MM.1S (cell line): Measurements from ENCODE around the gene LDOC1.

ENCODE experiments used
- DNase-seq: peaks from one replicate; pipeline ENCODE4 v3.0.0-alpha.2; 2015
- H2AFZ ChIP-seq: fragments of 300-600 bp; sonication (generic); 2 replicates; pipeline ENCODE4 v1.6.0; 2016; ENCODE audit warnings: antibody characterized with exemption, low read length
- H3F3A ChIP-seq: fragments of 300-600 bp; sonication (generic); 2 replicates; pipeline ENCODE4 v1.6.1; 2016; ENCODE audit warnings: mild to moderate bottlenecking, antibody characterized with exemption, low read length, moderate library complexity, mixed read lengths; ENCODE audit not compliant: insufficient read depth
- H3K27ac ChIP-seq: fragments of 300-600 bp; sonication (generic); 2 replicates; pipeline ENCODE4 v1.5.1; 2016; ENCODE audit warnings: mild to moderate bottlenecking, low read length
- H3K27me3 ChIP-seq: fragments of 300-600 bp; sonication (generic); replicated peaks from 2 replicates; pipeline ENCODE4 v1.6.0; 2016; ENCODE audit warnings: low read length; ENCODE audit not compliant: insufficient read depth
- H3K36me3 ChIP-seq: fragments of 300-600 bp; sonication (generic); replicated peaks from 2 replicates; pipeline ENCODE4 v1.6.1; 2016; ENCODE audit warnings: mild to moderate bottlenecking, low read length, mixed read lengths; ENCODE audit not compliant: insufficient read depth
- H3K4me1 ChIP-seq: fragments of 300-600 bp; sonication (generic); 2 replicates; pipeline ENCODE4 v1.6.1; 2016; ENCODE audit warnings: low read length, mixed read lengths
- H3K4me2 ChIP-seq: fragments of 300-600 bp; sonication (generic); 2 replicates; pipeline ENCODE4 v1.6.0; 2016; ENCODE audit warnings: low read depth, low read length
- H3K4me3 ChIP-seq: fragments of 300-600 bp; sonication (generic); 2 replicates; pipeline ENCODE4 v1.5.1; 2016; ENCODE audit warnings: low read length, mixed read lengths
- H3K79me2 ChIP-seq: fragments of 300-600 bp; sonication (generic); 2 replicates; pipeline ENCODE4 v1.6.1; 2016; ENCODE audit warnings: mixed run types, low read length, mixed read lengths
- H3K9ac ChIP-seq: fragments of 300-600 bp; sonication (generic); 2 replicates; pipeline ENCODE4 v1.6.1; 2016; ENCODE audit warnings: low read length, mixed read lengths
- H3K9me2 ChIP-seq: fragments of 300-600 bp; sonication (generic); replicated peaks from 2 replicates; pipeline ENCODE4 v1.6.1; 2016; ENCODE audit warnings: mild to moderate bottlenecking, low read length, mixed read lengths; ENCODE audit not compliant: insufficient read depth
- H3K9me3 ChIP-seq: fragments of 300-600 bp; sonication (generic); replicated peaks from 2 replicates; pipeline ENCODE4 v1.6.1; 2016; ENCODE audit warnings: mild to moderate bottlenecking, low read length, mixed read lengths; ENCODE audit not compliant: insufficient read depth
- H4K20me1 ChIP-seq: fragments of 300-600 bp; sonication (generic); 2 replicates; pipeline ENCODE4 v1.6.1; 2016; ENCODE audit warnings: mild to moderate bottlenecking, low read length, moderate library complexity, mixed read lengths; ENCODE audit not compliant: insufficient read depth
- EZH2 ChIP-seq: fragments of 300-600 bp; sonication (generic); optimal IDR thresholded peaks from 2 replicates; pipeline ENCODE3; 2017; ENCODE audit warnings: low read depth, mild to moderate bottlenecking, antibody characterized with exemption, low read length, mixed read lengths
- EZH2phosphoT487 ChIP-seq: fragments of 300-600 bp; sonication (generic); IDR thresholded peaks from 2 replicates; pipeline ENCODE4 v1.6.1; 2018; ENCODE audit warnings: antibody characterized with exemption, low read length
- TF ChIP-seq, protein P1 (sequence below): fragments of 300-600 bp; sonication (generic); IDR thresholded peaks from 2 replicates; pipeline ENCODE4 v1.5.1; 2016; ENCODE audit warnings: antibody characterized with exemption, low read length, mixed read lengths

Gene LDOC1

GRCh38 chrX:141183000-141183399 lies 6.1 kb upstream of the LDOC1 start:
- no peaks in the 10 kb centered on the region for H4K20me1 ChIP-seq
- no peaks in the 10 kb centered on the region for H3K27me3 ChIP-seq
- H3K4me1 ChIP-seq, result no peaks in the 10 kb centered on the region
- no peaks in the 10 kb centered on the region for H3K79me2 ChIP-seq
- no peak overlapping the region for H3K9ac ChIP-seq
- H3K36me3 ChIP-seq, result no peaks in the 10 kb centered on the region
- H3K9me3 ChIP-seq, result no peaks in the 10 kb centered on the region
- H3K4me3 ChIP-seq, result no peak overlapping the region
- H2AFZ ChIP-seq, result no peak overlapping the region
- no peak overlapping the region for H3K4me2 ChIP-seq
- no peaks in the 10 kb centered on the region for H3K9me2 ChIP-seq
- no peak for DNase-seq
- no peak overlapping the region for H3K27ac ChIP-seq
- H3F3A ChIP-seq, result no peaks in the 10 kb centered on the region
- TF ChIP-seq EZH2phosphoT487 (no peak), EZH2 (no peak)
- TF ChIP-seq, protein P1, sequence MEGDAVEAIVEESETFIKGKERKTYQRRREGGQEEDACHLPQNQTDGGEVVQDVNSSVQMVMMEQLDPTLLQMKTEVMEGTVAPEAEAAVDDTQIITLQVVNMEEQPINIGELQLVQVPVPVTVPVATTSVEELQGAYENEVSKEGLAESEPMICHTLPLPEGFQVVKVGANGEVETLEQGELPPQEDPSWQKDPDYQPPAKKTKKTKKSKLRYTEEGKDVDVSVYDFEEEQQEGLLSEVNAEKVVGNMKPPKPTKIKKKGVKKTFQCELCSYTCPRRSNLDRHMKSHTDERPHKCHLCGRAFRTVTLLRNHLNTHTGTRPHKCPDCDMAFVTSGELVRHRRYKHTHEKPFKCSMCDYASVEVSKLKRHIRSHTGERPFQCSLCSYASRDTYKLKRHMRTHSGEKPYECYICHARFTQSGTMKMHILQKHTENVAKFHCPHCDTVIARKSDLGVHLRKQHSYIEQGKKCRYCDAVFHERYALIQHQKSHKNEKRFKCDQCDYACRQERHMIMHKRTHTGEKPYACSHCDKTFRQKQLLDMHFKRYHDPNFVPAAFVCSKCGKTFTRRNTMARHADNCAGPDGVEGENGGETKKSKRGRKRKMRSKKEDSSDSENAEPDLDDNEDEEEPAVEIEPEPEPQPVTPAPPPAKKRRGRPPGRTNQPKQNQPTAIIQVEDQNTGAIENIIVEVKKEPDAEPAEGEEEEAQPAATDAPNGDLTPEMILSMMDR, result no peak

- no peaks in the 10 kb centered on the region for H3K27me3 ChIP-seq
- H3K9ac ChIP-seq, result no peak overlapping the region
- H3K9me2 ChIP-seq, result no peaks in the 10 kb centered on the region
- H3F3A ChIP-seq, result no peaks in the 10 kb centered on the region
- H4K20me1 ChIP-seq, result no peaks in the 10 kb centered on the region
- no peak overlapping the region for H3K4me3 ChIP-seq
- no peak overlapping the region for H3K4me2 ChIP-seq
- no peaks in the 10 kb centered on the region for H3K79me2 ChIP-seq
- no peaks in the 10 kb centered on the region for H3K4me1 ChIP-seq
- H3K9me3 ChIP-seq, result no peaks in the 10 kb centered on the region
- DNase-seq, result no peak
- no peak overlapping the region for H2AFZ ChIP-seq
- no peaks in the 10 kb centered on the region for H3K36me3 ChIP-seq
- TF ChIP-seq, protein P1, result no peak
- no peak for TF ChIP-seq EZH2phosphoT487
- TF ChIP-seq EZH2, result no peak
- no peak overlapping the region for H3K27ac ChIP-seq
These were observed 3.9 kb upstream of the LDOC1 start for GRCh38 chrX:141180851-141181250.

GRCh38 chrX:141175786-141176185 lies 1.1 kb downstream of the LDOC1 start:
- Histone ChIP-seq H3K9ac (no peak overlapping the region), H3F3A (no peaks in the 10 kb centered on the region), H2AFZ (no peak overlapping the region), H4K20me1 (no peaks in the 10 kb centered on the region), H3K9me3 (no peaks in the 10 kb centered on the region), H3K36me3 (no peaks in the 10 kb centered on the region), H3K27ac (no peak overlapping the region), H3K4me1 (no peaks in the 10 kb centered on the region), H3K9me2 (no peaks in the 10 kb centered on the region), H3K79me2 (no peaks in the 10 kb centered on the region), H3K27me3 (no peaks in the 10 kb centered on the region), H3K4me3 (no peak overlapping the region; the same call in 1 of the 2 replicates), H3K4me2 (peak overlapping the region; percentile 70; the same call in 1 of the 2 replicates)
- DNase-seq, result no peak
- TF ChIP-seq, protein P1, result no peak
- TF ChIP-seq EZH2 (no peak), EZH2phosphoT487 (no peak)
